ENCODE measurements around the gene IL16.

IL16 gene

DNA sequence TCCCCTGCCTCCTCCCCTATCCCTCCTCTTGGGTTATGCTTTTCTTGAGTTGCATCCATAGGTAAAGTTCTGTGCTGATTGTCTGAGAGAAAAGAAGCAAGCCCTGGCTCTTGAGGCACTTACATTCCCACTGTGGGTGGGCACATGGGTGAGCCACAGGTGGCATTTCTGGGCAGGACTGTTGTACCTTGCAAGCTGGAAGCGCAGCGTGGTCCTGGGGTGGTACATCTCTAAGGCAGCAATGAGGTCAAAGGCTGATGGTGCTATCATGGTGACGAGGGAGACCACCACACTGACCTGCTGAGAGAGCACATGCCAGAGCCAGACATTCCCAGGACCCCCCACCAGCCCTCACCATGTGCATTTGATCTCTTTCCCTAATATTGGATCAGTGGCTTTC, 152.6 kb downstream of the IL16 start:
- H3K79me2 ChIP-seq (ENCODE audit: low read length), result no peaks in the 10 kb centered on the region
- TF ChIP-seq, protein P1, sequence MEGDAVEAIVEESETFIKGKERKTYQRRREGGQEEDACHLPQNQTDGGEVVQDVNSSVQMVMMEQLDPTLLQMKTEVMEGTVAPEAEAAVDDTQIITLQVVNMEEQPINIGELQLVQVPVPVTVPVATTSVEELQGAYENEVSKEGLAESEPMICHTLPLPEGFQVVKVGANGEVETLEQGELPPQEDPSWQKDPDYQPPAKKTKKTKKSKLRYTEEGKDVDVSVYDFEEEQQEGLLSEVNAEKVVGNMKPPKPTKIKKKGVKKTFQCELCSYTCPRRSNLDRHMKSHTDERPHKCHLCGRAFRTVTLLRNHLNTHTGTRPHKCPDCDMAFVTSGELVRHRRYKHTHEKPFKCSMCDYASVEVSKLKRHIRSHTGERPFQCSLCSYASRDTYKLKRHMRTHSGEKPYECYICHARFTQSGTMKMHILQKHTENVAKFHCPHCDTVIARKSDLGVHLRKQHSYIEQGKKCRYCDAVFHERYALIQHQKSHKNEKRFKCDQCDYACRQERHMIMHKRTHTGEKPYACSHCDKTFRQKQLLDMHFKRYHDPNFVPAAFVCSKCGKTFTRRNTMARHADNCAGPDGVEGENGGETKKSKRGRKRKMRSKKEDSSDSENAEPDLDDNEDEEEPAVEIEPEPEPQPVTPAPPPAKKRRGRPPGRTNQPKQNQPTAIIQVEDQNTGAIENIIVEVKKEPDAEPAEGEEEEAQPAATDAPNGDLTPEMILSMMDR (IDR thresholded peaks at IDR 0.05; ENCODE audit: low read length), result no peak
- no peak for TF ChIP-seq EZH2phosphoT487 (IDR thresholded peaks at IDR 0.05; ENCODE audit: low read length)
- TF ChIP-seq EZH2 (optimal IDR thresholded peaks at IDR 0.05; ENCODE audit: low read depth, low read length), result no peak
- H2AFZ ChIP-seq (ENCODE audit: low read length), result no peak overlapping the region
- no peaks in the 10 kb centered on the region for H3K9me2 ChIP-seq (replicated peaks; ENCODE audit: insufficient read depth, low read length)
- DNase-seq, result no peak
- H3K36me3 ChIP-seq (replicated peaks; ENCODE audit: insufficient read depth, low read length), result no peaks in the 10 kb centered on the region
- H3K27me3 ChIP-seq (replicated peaks; ENCODE audit: insufficient read depth, low read length), result no peaks in the 10 kb centered on the region
- no peak overlapping the region for H3K4me3 ChIP-seq (ENCODE audit: low read length)
- H3K27ac ChIP-seq (ENCODE audit: low read length), result no peak overlapping the region
- no peaks in the 10 kb centered on the region for H3K9me3 ChIP-seq (replicated peaks; ENCODE audit: insufficient read depth, low read length)
- H3K4me1 ChIP-seq (ENCODE audit: low read length), result peaks cover 12% of the 10 kb centered on the region
- H3K4me2 ChIP-seq (ENCODE audit: low read depth, low read length), result no peak overlapping the region
- H3K9ac ChIP-seq (ENCODE audit: low read length), result no peak overlapping the region
- no peaks in the 10 kb centered on the region for H3F3A ChIP-seq (ENCODE audit: insufficient read depth, low read length)
- H4K20me1 ChIP-seq (ENCODE audit: insufficient read depth, low read length), result no peaks in the 10 kb centered on the region

DNA sequence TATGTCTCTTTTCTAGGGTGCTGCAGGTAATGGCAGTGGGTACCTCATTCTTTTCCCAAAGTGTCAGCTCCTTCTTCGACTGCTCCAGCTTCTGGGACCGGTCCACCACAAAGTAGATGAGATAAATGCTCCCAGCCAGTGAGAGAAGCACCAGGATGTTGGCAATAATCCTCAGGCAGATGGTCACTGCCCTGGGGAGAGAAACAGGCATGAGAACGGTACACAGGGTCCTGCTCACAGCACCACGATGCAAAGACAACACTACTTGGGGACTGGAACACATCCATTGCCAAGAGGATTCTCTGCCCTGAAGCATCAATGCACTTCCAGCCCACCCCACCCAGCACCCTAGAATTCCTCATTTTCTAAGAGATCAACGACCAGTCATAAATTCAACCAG, 155.0 kb downstream of the IL16 start:
- H3K36me3 ChIP-seq (replicated peaks; ENCODE audit: insufficient read depth, low read length), result no peaks in the 10 kb centered on the region
- H3K4me3 ChIP-seq (ENCODE audit: low read length), result no peak overlapping the region
- H3K9me2 ChIP-seq (replicated peaks; ENCODE audit: insufficient read depth, low read length), result no peaks in the 10 kb centered on the region
- H3K27ac ChIP-seq (ENCODE audit: low read length), result no peak overlapping the region
- TF ChIP-seq, protein P1 (IDR thresholded peaks at IDR 0.05; ENCODE audit: low read length), result no peak
- TF ChIP-seq EZH2 (optimal IDR thresholded peaks at IDR 0.05; ENCODE audit: low read depth, low read length), result no peak
- TF ChIP-seq EZH2phosphoT487 (IDR thresholded peaks at IDR 0.05; ENCODE audit: low read length), result no peak
- peaks cover 12% of the 10 kb centered on the region for H3K4me1 ChIP-seq (ENCODE audit: low read length)
- no peak overlapping the region for H3K9ac ChIP-seq (ENCODE audit: low read length)
- H2AFZ ChIP-seq (ENCODE audit: low read length), result no peak overlapping the region
- H4K20me1 ChIP-seq (ENCODE audit: insufficient read depth, low read length), result no peaks in the 10 kb centered on the region
- no peaks in the 10 kb centered on the region for H3F3A ChIP-seq (ENCODE audit: insufficient read depth, low read length)
- no peak for DNase-seq
- H3K79me2 ChIP-seq (ENCODE audit: low read length), result no peaks in the 10 kb centered on the region
- H3K9me3 ChIP-seq (replicated peaks; ENCODE audit: insufficient read depth, low read length), result no peaks in the 10 kb centered on the region
- no peaks in the 10 kb centered on the region for H3K27me3 ChIP-seq (replicated peaks; ENCODE audit: insufficient read depth, low read length)
- no peak overlapping the region for H3K4me2 ChIP-seq (ENCODE audit: low read depth, low read length)

DNA sequence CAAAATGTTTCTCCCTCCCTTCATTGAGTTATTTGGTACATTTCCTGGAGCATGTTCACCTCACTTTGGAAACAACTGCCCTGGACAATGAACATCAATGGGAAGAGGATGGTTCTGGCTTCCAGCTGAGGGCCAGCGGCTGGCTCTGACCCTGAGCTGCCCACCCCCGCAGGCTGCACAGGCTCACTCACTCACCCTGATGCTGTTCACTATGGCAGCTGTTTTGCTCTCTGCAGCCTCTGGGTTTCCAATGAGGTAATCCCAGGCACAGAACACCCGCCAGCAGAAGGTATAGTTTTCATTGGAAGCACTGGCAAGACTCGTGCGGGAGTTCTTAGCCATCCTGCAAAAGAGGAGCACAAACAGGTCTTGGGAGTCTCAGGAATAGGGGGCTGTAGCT, 159.6 kb downstream of the IL16 start:
- no peaks in the 10 kb centered on the region for H3K36me3 ChIP-seq (replicated peaks; ENCODE audit: insufficient read depth, low read length)
- no peaks in the 10 kb centered on the region for H3F3A ChIP-seq (ENCODE audit: insufficient read depth, low read length)
- H3K4me2 ChIP-seq (ENCODE audit: low read depth, low read length), result no peak overlapping the region
- no peaks in the 10 kb centered on the region for H3K9me3 ChIP-seq (replicated peaks; ENCODE audit: insufficient read depth, low read length)
- H3K9me2 ChIP-seq (replicated peaks; ENCODE audit: insufficient read depth, low read length), result no peaks in the 10 kb centered on the region
- H3K27me3 ChIP-seq (replicated peaks; ENCODE audit: insufficient read depth, low read length), result no peaks in the 10 kb centered on the region
- no peak overlapping the region for H3K27ac ChIP-seq (ENCODE audit: low read length)
- DNase-seq, result no peak
- no peak overlapping the region for H2AFZ ChIP-seq (ENCODE audit: low read length)
- H4K20me1 ChIP-seq (ENCODE audit: insufficient read depth, low read length), result no peaks in the 10 kb centered on the region
- H3K4me1 ChIP-seq (ENCODE audit: low read length), result no peaks in the 10 kb centered on the region
- no peaks in the 10 kb centered on the region for H3K79me2 ChIP-seq (ENCODE audit: low read length)
- no peak overlapping the region for H3K4me3 ChIP-seq (ENCODE audit: low read length)
- TF ChIP-seq EZH2 (optimal IDR thresholded peaks at IDR 0.05; ENCODE audit: low read depth, low read length), result no peak
- TF ChIP-seq, protein P1 (IDR thresholded peaks at IDR 0.05; ENCODE audit: low read length), result no peak
- TF ChIP-seq EZH2phosphoT487 (IDR thresholded peaks at IDR 0.05; ENCODE audit: low read length), result no peak
- H3K9ac ChIP-seq (ENCODE audit: low read length), result no peak overlapping the region
